Endometrium (tissue), 2 donors: Measurements from ENCODE around the gene HTRA3.

Experiments
- FAIRE-seq: peaks from 2 replicates; lab custom pipeline; 2012; peaks lifted over from hg19 to GRCh38; lab: Jason Lieb, UNC
- donor health status: control.
- donor health status: control.

HTRA3 gene

DNA sequence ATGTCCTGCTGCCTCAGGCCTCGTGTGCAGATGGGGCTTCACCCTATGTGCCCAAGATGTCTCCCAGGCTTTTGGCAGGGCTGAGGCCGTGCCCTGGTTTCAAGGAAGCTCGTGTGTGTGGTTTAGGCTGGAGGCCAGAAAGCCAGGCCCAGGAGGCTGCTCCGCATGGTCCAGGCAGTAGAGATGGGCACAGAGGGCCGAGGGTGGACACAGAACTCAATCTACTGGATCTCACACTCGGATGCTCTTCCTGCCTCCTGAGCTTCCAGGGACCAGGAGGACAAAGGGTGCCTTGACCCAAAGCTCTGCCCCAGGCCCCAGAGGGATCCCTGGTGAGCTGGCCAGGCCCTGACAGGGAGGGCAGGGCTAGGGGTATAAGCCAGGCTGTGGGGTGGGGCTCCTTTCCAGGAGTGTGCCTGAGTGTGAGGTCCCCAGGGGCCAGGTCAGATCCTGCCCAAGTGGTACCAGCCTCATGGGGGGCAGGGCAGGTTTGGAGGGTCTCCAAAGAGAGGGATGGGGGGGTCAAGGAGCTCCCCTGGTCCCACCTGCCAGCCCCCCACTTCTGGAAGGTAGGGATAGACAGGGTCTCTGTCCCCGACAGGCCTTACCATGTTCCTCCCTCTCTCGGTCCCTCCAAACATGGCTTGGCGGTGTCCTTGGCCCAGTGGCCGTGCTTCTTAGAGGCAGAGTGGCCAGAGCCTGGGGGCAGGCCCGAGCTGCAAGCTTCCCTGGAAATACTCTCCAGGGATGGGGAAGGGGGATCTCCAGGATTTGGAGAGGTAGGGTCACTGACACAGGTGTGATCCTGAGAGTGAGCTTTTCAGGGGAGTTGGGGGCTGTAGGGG, 23.8 kb downstream of the HTRA3 start:
- no peak for FAIRE-seq

DNA sequence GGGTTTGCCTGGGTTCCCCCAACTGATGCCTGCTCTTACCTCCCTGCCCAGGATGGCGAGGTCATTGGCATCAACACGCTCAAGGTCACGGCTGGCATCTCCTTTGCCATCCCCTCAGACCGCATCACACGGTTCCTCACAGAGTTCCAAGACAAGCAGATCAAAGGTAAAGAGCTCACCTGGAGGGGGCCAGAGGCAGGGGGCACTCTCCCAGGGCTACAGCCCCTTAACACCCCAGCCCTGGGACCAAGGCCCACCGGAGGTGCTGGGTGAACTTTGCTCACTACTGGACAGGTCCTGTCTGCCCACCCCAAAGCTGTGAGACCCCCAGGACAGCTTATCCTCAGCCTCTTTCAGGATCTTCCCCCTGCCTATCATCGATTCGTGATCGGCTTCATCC, 24.5 kb downstream of the HTRA3 start:
- no peak for FAIRE-seq

DNA sequence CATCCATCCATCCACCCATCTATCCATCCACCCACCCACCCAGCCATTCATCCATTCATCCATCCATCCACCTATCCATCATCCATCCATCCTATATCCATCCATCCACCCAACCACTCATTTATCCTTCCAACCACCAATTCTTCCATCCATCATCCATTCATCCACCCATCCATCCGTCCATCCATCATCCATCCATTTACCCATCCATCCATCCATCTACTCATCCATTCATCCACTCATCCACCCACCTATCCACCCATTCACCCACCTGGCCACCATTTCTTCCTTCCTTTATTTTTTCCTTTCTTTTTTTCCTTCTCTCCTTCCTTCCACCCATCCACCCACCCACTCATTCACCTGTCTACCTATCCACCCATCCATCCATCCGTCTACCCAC, 25.2 kb downstream of the HTRA3 start:
- no peak for FAIRE-seq

DNA sequence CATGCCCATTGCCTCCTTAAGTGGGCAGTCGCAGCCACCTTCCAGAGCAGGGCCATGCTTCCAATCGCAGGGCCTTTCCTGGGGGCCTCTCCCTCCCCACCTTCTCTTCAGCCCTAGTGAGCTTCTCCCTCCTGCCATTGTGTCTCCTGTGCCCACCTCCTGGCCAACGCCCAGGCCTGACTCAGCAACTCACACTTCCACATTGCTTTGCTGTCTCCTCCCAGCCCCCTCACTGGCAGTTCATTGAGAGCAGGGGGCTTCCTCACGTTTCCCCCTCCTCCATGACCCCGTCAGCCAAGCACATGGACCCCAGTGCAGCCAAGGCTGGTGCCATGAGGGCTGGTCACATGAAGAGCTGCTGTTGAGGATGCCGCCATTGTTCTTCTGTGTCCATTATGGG, 25.9 kb downstream of the HTRA3 start:
- no peak for FAIRE-seq

DNA sequence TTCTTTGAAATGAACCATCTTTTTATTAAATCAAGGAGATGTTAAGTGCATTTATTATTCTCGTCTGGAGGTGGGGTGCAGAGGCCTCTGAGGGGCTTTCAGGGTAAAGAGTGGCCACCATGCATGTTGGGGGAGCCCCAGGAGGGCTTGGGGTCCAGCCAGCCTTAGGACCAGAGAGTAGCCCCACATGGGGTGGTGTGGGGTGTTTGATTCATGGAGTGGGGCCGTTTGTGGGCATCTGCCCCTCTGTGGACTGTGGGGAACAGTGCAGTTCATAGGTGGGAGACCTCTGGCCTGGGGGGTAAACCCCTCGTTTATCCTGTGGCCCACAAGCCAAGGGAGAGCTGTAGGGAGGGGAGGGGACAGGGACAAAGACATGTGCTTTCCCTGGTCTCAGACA, 26.9 kb downstream of the HTRA3 start:
- no peak for FAIRE-seq

DNA sequence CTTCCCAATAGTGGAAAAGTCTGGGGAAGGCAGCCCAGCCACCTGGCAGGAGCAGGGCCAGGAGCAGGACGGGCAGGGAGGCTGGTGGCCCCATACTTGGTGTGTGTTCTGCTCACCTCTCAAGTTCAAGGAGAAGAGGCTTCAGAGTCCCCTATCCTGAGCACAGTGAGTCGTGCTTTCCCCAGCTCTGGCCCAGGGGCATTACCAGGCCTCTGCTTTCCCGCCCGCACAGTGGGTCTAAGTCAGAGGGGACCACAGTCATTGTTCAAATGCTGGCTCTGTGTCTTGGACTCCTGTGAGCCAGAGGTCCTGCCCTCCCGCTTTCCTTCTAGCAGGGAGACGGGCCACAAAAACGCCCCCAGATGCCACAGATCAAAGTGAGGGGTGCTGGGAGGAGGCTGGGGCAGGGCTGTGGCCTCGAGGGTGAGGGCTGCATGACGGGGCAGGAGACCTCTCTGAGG, 27.6 kb downstream of the HTRA3 start:
- FAIRE-seq = no peak

DNA sequence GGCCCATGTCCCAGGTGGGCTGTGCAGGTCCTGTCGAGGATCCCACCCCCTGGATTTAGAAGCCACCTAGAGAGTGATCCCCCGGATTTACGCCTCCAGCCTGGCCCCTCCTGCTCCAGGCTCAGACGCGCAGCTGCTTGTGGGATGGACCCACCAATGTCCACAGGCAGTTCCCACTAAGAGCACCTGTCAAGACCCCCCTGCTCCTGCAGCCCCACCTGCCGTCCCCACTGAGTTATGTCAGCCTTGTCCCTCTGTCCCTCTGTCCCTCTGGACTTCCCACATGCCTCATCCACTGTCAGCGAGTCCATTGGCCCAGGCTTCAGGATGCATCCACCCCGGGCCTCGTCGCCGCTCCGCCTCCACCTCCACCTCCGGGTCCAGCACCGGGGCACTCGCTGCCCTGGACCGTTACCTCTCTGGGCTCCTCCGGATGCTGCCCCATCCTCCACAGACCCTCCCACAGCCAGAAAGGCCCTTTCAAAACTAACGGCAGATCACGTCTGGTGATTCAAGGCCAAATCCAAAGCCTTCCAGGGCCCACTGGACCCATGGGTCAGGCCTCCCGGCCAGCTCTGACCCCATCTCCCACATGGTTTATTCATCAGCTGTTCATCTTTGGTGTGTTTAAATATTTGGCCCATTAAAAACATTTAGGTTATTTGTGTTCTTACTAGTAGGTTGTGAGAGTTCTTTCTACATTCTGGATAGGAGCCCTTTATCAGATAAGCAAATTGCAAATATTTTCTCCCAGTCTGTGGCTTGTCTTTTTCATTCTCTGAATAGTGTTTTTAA, 28.3 kb downstream of the HTRA3 start:
- no peak for FAIRE-seq

DNA sequence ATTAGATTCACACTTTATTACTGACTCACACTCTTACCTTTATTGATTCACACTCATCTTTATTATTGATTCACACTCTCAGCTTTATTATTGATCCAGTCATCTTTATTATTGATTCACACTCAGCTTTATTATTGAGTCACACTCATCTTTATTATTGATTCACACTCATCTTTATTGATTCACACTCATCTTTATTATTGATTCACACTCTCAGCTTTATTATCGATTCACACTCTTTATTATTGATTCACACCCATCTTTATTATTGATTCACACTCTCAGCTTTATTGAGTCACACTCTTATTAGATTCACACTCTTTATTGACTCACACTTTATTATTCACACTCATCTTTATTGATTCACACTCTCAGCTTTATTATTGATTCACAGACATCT, 31.3 kb downstream of the HTRA3 start:
- FAIRE-seq = peak; percentile 77

DNA sequence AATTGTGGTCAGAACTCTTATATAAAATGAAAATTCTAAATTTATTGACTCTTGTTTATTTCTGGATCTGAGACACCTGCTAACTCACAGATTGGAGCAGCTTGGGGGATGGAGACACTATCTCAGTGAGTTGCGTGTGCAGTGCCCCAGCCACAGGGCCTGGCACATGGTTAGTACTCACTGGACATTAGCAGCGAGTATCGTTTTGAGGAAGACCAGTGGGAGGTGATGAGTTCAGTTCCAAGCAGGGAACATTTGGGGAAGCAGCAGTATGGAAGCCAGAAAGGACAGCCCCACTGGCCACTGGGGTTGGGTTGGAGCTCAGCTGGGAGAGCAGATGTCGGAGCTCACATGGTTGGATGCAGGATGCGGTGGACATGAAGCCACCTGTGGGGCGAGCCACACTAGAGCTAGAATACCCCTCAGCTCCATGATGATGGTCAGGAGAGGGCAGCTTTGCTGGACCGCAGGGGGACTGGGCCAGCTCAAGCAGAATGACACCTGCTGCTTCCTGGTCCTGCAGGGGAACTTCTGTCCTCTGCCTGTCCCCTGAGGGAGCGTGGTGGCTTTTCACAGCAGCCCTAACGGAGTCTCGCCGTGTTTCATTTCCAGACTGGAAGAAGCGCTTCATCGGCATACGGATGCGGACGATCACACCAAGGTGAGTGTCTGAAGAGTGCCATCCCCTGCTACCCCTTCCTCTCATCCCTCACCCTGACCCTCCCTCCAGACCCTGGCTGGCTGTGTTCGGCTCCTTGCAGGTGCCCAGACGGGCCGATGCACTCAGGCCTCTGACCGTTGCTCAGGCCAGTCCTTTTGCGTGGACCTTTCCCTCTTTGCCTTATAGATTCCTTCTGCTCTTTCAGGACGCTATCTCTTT, 32.5 kb downstream of the HTRA3 start:
- no peak for FAIRE-seq

DNA sequence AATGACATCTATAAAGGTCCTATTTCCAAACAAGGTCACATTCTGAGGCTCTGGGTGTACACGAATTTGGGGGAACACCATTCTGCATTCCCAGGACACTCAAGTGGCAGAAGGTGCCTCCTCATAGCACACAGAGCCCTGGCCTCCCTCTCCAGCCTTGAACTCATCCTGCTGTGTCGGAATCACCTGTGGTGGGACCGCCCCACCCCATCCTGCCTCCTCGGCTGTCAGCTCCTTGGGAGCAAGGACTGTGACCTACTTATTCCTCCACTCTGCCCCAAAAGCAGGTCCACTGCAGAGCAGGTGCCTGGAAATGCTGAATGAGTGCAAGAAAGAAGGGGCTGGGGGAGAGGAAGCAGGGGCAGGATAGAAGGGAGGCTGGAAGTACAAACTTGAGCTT, 33.5 kb downstream of the HTRA3 start:
- no peak for FAIRE-seq

DNA sequence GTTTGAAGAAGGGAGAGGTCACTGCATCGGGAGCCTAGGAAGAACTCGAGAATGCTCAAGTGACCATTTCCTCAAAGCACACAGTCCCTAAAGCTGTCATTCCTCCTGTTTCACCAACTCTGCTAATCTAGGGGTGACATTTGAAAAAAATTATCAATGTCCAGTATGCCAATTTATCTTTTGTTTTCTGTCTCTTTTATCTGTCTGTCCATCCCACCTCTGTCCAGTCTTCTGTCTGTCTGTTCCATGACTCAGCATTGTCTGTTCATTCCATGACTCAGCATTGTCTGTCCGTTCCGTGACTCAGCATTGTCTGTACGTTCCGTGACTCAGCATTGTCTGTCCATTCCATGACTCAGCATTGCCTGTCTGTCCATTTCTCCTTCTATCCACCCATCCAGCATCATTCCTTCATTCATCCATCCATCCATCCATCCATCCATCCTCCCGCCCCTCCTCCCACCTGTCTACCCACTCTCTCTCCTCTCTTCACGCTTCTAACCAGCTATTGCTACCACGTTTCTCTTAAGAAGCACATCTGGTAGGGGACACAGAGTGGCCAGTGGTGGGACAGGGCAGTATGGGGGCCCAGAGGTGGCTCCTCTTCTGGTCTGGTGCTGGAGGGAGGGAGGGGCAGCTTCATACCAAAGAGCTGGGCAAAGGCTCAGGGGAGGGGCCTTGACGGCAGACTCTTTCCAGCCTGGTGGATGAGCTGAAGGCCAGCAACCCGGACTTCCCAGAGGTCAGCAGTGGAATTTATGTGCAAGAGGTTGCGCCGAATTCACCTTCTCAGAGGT, 34.1 kb downstream of the HTRA3 start:
- no peak for FAIRE-seq

DNA sequence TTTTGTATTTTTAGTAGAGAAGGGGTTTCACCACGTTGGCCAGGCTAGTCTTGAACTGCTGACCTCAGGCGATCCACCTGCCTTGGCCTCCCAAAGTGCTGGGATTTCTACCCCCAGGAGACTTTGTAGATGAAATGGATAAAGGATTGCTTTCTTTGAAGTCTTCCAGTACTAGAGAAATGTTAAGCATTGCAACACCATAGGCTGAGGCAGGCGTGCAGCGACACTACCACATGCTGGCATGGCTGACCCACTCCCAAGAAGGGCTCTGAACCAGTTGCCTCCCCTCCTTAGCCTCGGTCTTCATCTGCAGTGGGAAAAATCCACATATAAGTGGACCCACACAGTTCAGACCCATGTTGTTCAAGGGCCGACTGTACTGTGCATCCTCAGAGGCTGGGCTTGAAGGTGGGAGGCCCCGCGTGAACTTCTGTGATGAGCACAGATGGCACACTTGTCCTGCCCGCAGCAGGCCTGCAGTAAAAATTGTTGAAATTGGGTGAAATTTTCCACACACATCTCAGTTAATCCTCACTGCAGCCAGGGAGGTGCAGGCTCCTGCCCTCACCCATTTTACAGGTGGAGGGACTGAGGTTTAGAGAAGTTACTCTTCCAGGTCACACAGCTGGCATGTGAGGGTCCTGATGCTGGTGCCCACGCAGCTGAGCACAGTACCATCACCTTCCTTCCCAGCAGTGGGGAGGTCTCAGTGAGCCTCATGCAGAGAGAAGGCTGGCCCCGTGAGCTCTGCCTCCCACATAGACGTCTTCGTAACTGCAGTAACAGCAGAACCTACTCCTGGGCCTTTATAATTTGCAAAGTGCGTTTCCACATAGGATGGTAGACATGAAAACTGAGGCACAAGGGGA, 35.5 kb downstream of the HTRA3 start:
- FAIRE-seq = no peak

DNA sequence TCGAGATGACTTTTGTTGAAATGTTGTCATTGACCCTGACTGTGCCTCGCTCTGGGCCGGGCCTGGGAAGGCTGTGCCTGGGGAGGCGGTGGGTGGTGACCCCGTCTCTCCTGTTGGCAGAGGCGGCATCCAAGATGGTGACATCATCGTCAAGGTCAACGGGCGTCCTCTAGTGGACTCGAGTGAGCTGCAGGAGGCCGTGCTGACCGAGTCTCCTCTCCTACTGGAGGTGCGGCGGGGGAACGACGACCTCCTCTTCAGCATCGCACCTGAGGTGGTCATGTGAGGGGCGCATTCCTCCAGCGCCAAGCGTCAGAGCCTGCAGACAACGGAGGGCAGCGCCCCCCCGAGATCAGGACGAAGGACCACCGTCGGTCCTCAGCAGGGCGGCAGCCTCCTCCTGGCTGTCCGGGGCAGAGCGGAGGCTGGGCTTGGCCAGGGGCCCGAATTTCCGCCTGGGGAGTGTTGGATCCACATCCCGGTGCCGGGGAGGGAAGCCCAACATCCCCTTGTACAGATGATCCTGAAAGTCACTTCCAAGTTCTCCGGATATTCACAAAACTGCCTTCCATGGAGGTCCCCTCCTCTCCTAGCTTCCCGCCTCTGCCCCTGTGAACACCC, 36.4 kb downstream of the HTRA3 start:
- no peak for FAIRE-seq

DNA sequence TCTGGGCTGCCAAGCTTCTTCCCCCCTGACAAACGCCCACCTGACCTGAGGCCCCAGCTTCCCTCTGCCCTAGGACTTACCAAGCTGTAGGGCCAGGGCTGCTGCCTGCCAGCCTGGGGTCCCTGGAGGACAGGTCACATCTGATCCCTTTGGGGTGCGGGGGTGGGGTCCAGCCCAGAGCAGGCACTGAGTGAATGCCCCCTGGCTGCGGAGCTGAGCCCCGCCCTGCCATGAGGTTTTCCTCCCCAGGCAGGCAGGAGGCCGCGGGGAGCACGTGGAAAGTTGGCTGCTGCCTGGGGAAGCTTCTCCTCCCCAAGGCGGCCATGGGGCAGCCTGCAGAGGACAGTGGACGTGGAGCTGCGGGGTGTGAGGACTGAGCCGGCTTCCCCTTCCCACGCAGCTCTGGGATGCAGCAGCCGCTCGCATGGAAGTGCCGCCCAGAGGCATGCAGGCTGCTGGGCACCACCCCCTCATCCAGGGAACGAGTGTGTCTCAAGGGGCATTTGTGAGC, 37.0 kb downstream of the HTRA3 start:
- FAIRE-seq = no peak

DNA sequence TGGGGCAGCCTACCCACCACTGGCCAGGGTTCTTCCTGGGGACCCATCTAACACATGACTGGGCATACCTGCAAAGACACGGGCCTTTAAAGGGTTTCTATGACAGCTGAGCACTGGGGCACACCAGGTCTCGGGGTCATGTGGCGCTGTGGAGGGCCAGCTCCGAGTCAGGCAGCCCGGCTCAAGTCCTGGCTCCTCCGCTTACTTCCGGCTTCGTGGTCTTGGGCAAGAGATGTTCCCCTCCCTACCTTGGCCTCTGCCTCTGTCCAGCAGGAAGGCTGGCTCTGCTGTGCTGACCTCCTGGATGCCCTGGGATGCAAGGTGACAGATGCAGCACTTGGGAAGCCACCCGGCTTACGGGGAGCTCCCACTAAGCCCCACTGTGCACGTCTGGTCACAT, 37.6 kb downstream of the HTRA3 start:
- FAIRE-seq = no peak

DNA sequence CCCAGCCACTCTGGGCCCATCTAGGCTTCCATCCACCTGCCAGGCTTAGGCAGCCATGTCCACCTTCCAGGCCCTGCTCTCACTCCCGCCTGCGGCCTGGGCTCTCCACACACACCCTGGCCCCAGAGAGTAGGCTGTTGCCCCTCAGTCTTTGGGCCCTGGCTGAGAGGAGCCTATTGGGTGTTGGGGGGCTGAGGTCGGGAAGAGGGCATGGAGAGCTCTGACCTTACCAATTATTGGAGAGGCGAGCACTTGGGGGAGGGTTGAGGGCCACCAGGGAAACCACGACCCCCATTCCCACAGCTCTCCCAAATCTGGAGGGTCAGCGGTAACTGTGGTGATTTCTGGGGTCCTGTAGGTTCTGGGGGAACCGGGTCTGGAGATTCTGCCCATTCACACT, 38.2 kb downstream of the HTRA3 start:
- FAIRE-seq = no peak

DNA sequence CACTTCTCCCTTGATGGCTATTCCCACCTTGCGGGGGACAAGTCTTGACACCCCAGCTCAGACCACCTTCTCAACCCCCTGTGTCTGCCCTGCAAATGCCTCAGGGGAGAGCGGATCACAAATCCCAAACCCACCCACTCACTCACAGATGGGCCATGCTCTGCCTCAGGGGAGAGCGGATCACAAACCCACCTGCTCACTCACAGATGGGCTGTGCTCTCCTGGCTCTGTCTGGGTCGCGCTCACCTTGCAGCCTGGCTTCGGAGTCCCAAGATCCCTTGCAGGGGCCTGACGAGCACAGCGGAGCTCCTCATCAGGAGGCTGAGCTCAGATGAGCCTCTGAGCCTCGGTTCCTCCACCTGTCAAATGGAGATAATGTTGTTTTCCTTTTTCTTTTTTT, 38.6 kb downstream of the HTRA3 start:
- no peak for FAIRE-seq

DNA sequence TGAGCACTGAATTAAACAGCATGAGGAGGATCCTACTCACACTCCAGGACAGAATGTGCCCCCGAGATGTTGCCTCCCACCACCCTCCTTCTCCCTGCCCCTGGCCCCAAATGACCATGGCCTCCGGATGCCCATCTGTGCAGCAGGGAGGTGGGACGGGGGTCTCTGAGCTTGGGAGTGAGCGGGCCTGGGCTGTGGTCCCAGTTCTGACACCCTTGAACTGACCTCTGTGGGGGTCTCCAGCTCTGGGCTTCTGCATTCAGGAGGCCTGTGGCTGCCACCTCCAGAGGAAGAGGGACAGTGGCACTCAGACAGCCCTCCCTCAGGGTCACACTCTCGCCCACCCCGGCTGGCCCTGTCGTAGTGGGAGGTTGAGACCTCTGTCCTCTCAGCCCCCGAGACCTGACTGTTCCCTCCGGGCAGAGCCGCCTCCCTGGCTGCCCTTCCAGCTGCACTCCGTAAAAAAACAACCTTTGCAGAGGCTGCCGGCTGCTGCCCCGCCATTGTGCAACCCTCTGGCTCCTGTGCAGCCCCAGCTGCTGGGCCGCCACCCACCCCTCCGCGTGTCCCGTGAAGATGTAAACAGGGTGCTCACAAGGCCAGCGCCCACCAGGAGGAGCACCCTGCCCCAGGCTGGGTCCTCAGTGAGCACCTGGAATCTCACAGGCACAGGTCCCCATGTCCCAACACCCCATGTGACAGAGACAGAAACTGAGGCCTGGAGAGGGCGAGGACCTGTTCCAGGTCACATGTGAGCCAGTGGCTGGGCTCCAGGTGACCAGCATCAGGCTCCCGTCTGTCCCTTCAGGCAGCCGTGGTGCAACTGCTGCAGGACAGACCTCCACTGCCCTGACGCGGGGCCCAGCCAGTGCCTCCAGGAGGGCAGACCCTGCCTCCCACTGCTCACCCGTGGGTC, 39.6 kb downstream of the HTRA3 start:
- no peak for FAIRE-seq

DNA sequence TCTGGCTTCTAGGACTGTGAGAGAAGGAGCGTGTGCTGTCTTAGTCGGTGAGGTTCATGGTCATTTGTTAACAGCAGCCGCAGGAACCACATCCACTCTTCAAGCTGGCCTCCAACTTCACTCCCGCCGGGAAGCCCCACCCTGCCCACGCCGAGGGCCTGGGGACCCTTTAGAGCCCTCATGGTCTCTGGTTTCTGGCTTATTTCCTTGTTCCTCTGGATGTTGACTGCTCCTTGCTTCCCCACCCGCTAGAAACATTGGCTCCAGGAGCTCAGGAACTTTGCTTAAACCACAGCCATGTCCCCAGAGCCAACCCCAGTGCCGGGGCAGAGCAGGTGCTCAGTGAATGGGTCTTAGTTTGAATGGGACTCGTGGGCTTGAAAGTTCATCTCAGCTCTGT, 40.8 kb downstream of the HTRA3 start:
- FAIRE-seq = no peak
